ENCODE results near the gene HDDC2. TPM values are rescaled to one million over a fixed set of nuclear protein-coding genes. Genes with fewer than 3 reads are reported as not detected.

HDDC2 gene
- total RNA-seq, 5 donors from 2014 or later (not counting 1 experiment from before 2014, with no cell fraction given): 32.0 to 48.0 (median 42.1) TPM

GRCh38 chr6:125303512-125303854 lies 1.7 kb upstream of the HDDC2 start:
- Histone ChIP-seq H3K27ac (ENCODE audit: low read length) (peak overlapping the region; percentile 81), H3K27me3 (replicated peaks in 1 of 2; ENCODE audit: control insufficient read depth in 2 of 2, extremely low read depth in 1 of 2, insufficient read depth in 2 of 2, low read length in 1 of 2) (no peaks in the 10 kb centered on the region), H3K4me3 (ENCODE audit: control insufficient read depth in 1 of 2, extremely low read depth in 1 of 2, low read length in 1 of 2) (no peak overlapping the region), H3K4me1 (ENCODE audit: control insufficient read depth in 1 of 2, extremely low read depth in 1 of 2, insufficient read depth in 2 of 2, low read length in 2 of 2) (peaks cover 28 to 32% of the 10 kb centered on the region in 2 experiments), H3K36me3 (ENCODE audit: control insufficient read depth in 2 of 2, extremely low read depth in 1 of 2, insufficient read depth in 1 of 2, low read length in 1 of 2) (peaks cover 0 to 4% of the 10 kb centered on the region in 2 donors), H3K9me3 (no peaks in the 10 kb centered on the region)
- ATAC-seq (replicated peaks in 1 of 4): no peak
- WGBS (ENCODE audit: insufficient coverage): no CpG with 5 or more reads among the region's 1 CpG
- POLR2A ChIA-PET: no interaction called here
- H3K9me3 Mint-ChIP-seq: no peaks in the 10 kb centered on the region
- peaks cover 45 to 49% (median 46%) of the 10 kb centered on the region in 3 donors for H3K4me1 Mint-ChIP-seq
- H3K4me3 Mint-ChIP-seq: peak overlapping the region; percentile 82 to 90 (median 84)
- peak overlapping the region; percentile 87 to 92 for H3K27ac Mint-ChIP-seq
- H3K36me3 Mint-ChIP-seq: peaks cover 12% of the 10 kb centered on the region
- DNase-seq: peak in 1 of 35 experiments; percentile 7
- peaks cover 5 to 8% of the 10 kb centered on the region in 2 donors for H3K27me3 Mint-ChIP-seq
- CTCF ChIA-PET: interaction anchor here in 1 of 2 donors (0.6 to 1.0 kb wide), 2 partner anchors 449 to 489 kb away, joined by 3 to 4 read pairs; no protein-coding TSS in a partner anchor

GRCh38 chr6:125302840-125303511 lies 1.2 kb upstream of the HDDC2 start:
- ChIA-PET POLR2A (no interaction called here), CTCF (interaction anchor here (0.6 to 3.3 kb wide), 5 partner anchors 8 to 653 kb away, joined by 3 to 12 read pairs (median 5); partner anchors contain the start of gene HINT3 (in 1 of the 2))
- DNase-seq (peak in 1 of 35 experiments; percentile 57), ATAC-seq (replicated peaks in 1 of 4) (peak; percentile 66 to 93 (median 80))
- H3K4me1 ChIP-seq (ENCODE audit: control insufficient read depth in 1 of 2, extremely low read depth in 1 of 2, insufficient read depth in 2 of 2, low read length in 2 of 2): peaks cover 28 to 32% of the 10 kb centered on the region in 2 experiments
- peaks cover 0 to 8% of the 10 kb centered on the region in 2 donors for H3K36me3 ChIP-seq (ENCODE audit: control insufficient read depth in 2 of 2, extremely low read depth in 1 of 2, insufficient read depth in 1 of 2, low read length in 1 of 2)
- H3K4me3 ChIP-seq (ENCODE audit: control insufficient read depth in 1 of 2, extremely low read depth in 1 of 2, low read length in 1 of 2): no peak overlapping the region
- H3K9me3 ChIP-seq: no peaks in the 10 kb centered on the region
- H3K4me3 Mint-ChIP-seq: peak overlapping the region; percentile 82 to 90 (median 84)
- no peaks in the 10 kb centered on the region for H3K9me3 Mint-ChIP-seq
- peak overlapping the region; percentile 81 for H3K27ac ChIP-seq (ENCODE audit: low read length)
- peak overlapping the region; percentile 87 to 92 for H3K27ac Mint-ChIP-seq
- peaks cover 5 to 7% of the 10 kb centered on the region in 2 donors for H3K27me3 Mint-ChIP-seq
- peaks cover 49 to 51% (median 50%) of the 10 kb centered on the region in 3 donors for H3K4me1 Mint-ChIP-seq
- H3K36me3 Mint-ChIP-seq: peaks cover 16% of the 10 kb centered on the region
- H3K27me3 ChIP-seq (replicated peaks in 1 of 2; ENCODE audit: control insufficient read depth in 2 of 2, extremely low read depth in 1 of 2, insufficient read depth in 2 of 2, low read length in 1 of 2): no peaks in the 10 kb centered on the region
- 75% methylated on average over 3 of the region's 4 CpGs for WGBS (ENCODE audit: insufficient coverage)

GRCh38 chr6:125300992-125301434 lies 754 bp downstream of the HDDC2 start:
- 0% methylated on average over 1 of the region's 11 CpGs for WGBS (ENCODE audit: insufficient coverage)
- peak overlapping the region; percentile 84 to 90 (median 84) for H3K4me3 Mint-ChIP-seq
- Histone ChIP-seq H3K27ac (ENCODE audit: low read length) (peak overlapping the region; percentile 67), H3K4me1 (ENCODE audit: control insufficient read depth in 1 of 2, extremely low read depth in 1 of 2, insufficient read depth in 2 of 2, low read length in 2 of 2) (peaks cover 28 to 32% of the 10 kb centered on the region in 2 experiments), H3K36me3 (ENCODE audit: control insufficient read depth in 2 of 2, extremely low read depth in 1 of 2, insufficient read depth in 1 of 2, low read length in 1 of 2) (peaks cover 0 to 24% of the 10 kb centered on the region in 2 donors), H3K27me3 (replicated peaks in 1 of 2; ENCODE audit: control insufficient read depth in 2 of 2, extremely low read depth in 1 of 2, insufficient read depth in 2 of 2, low read length in 1 of 2) (no peaks in the 10 kb centered on the region), H3K9me3 (no peaks in the 10 kb centered on the region), H3K4me3 (ENCODE audit: control insufficient read depth in 1 of 2, extremely low read depth in 1 of 2, low read length in 1 of 2) (peak overlapping the region; percentile 71 to 78)
- H3K36me3 Mint-ChIP-seq: peaks cover 32% of the 10 kb centered on the region
- peaks cover 60 to 67% (median 63%) of the 10 kb centered on the region in 3 donors for H3K4me1 Mint-ChIP-seq
- H3K27ac Mint-ChIP-seq: peak overlapping the region; percentile 93 to 95
- ChIA-PET CTCF (interaction anchor here (0.7 to 3.3 kb wide), 6 partner anchors 10 to 1963 kb away, joined by 3 to 12 read pairs (median 4); partner anchors contain the start of gene TPD52L1 (in 1 of the 2)), POLR2A (interaction anchor here (0.6 kb wide), 3 partner anchors 21 to 449 kb away, joined by 3 read pairs; no protein-coding TSS in a partner anchor)
- no peaks in the 10 kb centered on the region for H3K9me3 Mint-ChIP-seq
- no peak for ATAC-seq (replicated peaks in 1 of 4)
- H3K27me3 Mint-ChIP-seq: peaks cover under 1% of the 10 kb centered on the region in 2 donors
- DNase-seq: peak in 1 of 35 experiments; percentile 16

GRCh38 chr6:125299257-125299656 lies 2.5 kb downstream of the HDDC2 start:
- no CpG with 5 or more reads among the region's 3 CpGs for WGBS (ENCODE audit: insufficient coverage)
- no peak for ATAC-seq (replicated peaks in 1 of 4)
- CTCF ChIA-PET: interaction anchor here (1.0 to 3.3 kb wide), 3 partner anchors 12 to 15 kb away, joined by 3 to 12 read pairs (median 3); no protein-coding TSS in a partner anchor

GRCh38 chr6:125296471-125296870 lies 5.3 kb downstream of the HDDC2 start:
- no peak overlapping the region for H3K4me3 ChIP-seq (ENCODE audit: control insufficient read depth in 1 of 2, extremely low read depth in 1 of 2, low read length in 1 of 2)
- DNase-seq (no peak), ATAC-seq (replicated peaks in 1 of 4) (no peak)
- H3K27me3 ChIP-seq (replicated peaks in 1 of 2; ENCODE audit: control insufficient read depth in 2 of 2, extremely low read depth in 1 of 2, insufficient read depth in 2 of 2, low read length in 1 of 2): no peaks in the 10 kb centered on the region
- H3K4me3 Mint-ChIP-seq: no peak overlapping the region
- POLR2A ChIA-PET: no interaction called here
- H3K36me3 Mint-ChIP-seq: peaks cover 67% of the 10 kb centered on the region
- no peaks in the 10 kb centered on the region for H3K9me3 ChIP-seq
- H3K4me1 ChIP-seq (ENCODE audit: control insufficient read depth in 1 of 2, extremely low read depth in 1 of 2, insufficient read depth in 2 of 2, low read length in 2 of 2): peaks cover 14 to 16% of the 10 kb centered on the region in 2 experiments
- 100% methylated on average over 1 of the region's 1 CpG for WGBS (ENCODE audit: insufficient coverage)
- H3K27ac ChIP-seq (ENCODE audit: low read length): no peak overlapping the region
- CTCF ChIA-PET: no interaction called here
- peaks cover 61 to 69% (median 66%) of the 10 kb centered on the region in 3 donors for H3K4me1 Mint-ChIP-seq
- H3K36me3 ChIP-seq (ENCODE audit: control insufficient read depth in 2 of 2, extremely low read depth in 1 of 2, insufficient read depth in 1 of 2, low read length in 1 of 2): peaks cover 0 to 55% of the 10 kb centered on the region in 2 donors
- no peaks in the 10 kb centered on the region for H3K9me3 Mint-ChIP-seq
- H3K27ac Mint-ChIP-seq: peak overlapping the region in 1 of 2 donors; percentile 30
- no peaks in the 10 kb centered on the region for H3K27me3 Mint-ChIP-seq

More at GRCh38 chr6:125299257-125299656, 2.5 kb downstream of the HDDC2 start:
- no peaks in the 10 kb centered on the region for H3K9me3 Mint-ChIP-seq
- DNase-seq: peak in 1 of 35 experiments; percentile 38
- Histone ChIP-seq H3K27me3 (replicated peaks in 1 of 2; ENCODE audit: control insufficient read depth in 2 of 2, extremely low read depth in 1 of 2, insufficient read depth in 2 of 2, low read length in 1 of 2) (no peaks in the 10 kb centered on the region), H3K36me3 (ENCODE audit: control insufficient read depth in 2 of 2, extremely low read depth in 1 of 2, insufficient read depth in 1 of 2, low read length in 1 of 2) (peaks cover 0 to 33% of the 10 kb centered on the region in 2 donors), H3K27ac (ENCODE audit: low read length) (peak overlapping the region; percentile 31), H3K4me1 (ENCODE audit: control insufficient read depth in 1 of 2, extremely low read depth in 1 of 2, insufficient read depth in 2 of 2, low read length in 2 of 2) (peaks cover 28 to 34% of the 10 kb centered on the region in 2 experiments), H3K4me3 (ENCODE audit: control insufficient read depth in 1 of 2, extremely low read depth in 1 of 2, low read length in 1 of 2) (no peak overlapping the region), H3K9me3 (no peaks in the 10 kb centered on the region)
- peak overlapping the region in 2 of 3 donors; percentile 0 to 84 for H3K4me3 Mint-ChIP-seq
- peak overlapping the region; percentile 93 to 95 for H3K27ac Mint-ChIP-seq
- peaks cover 45% of the 10 kb centered on the region for H3K36me3 Mint-ChIP-seq
- peaks cover 71 to 75% (median 74%) of the 10 kb centered on the region in 3 donors for H3K4me1 Mint-ChIP-seq
- POLR2A ChIA-PET: no interaction called here
- H3K27me3 Mint-ChIP-seq: no peaks in the 10 kb centered on the region

- WGBS (ENCODE audit: insufficient coverage): no CpG with 5 or more reads among the region's 3 CpGs
- H3K27ac ChIP-seq (ENCODE audit: low read length): no peak overlapping the region
- H3K9me3 ChIP-seq: no peaks in the 10 kb centered on the region
- H3K36me3 Mint-ChIP-seq: peaks cover 78% of the 10 kb centered on the region
- H3K36me3 ChIP-seq (ENCODE audit: control insufficient read depth in 2 of 2, extremely low read depth in 1 of 2, insufficient read depth in 1 of 2, low read length in 1 of 2): peaks cover 0 to 55% of the 10 kb centered on the region in 2 donors
- CTCF ChIA-PET: no interaction called here
- no peaks in the 10 kb centered on the region for H3K27me3 ChIP-seq (replicated peaks in 1 of 2; ENCODE audit: control insufficient read depth in 2 of 2, extremely low read depth in 1 of 2, insufficient read depth in 2 of 2, low read length in 1 of 2)
- H3K4me1 ChIP-seq (ENCODE audit: control insufficient read depth in 1 of 2, extremely low read depth in 1 of 2, insufficient read depth in 2 of 2, low read length in 2 of 2): peaks cover 5 to 10% of the 10 kb centered on the region in 2 experiments
- POLR2A ChIA-PET: no interaction called here
- H3K27ac Mint-ChIP-seq: no peak overlapping the region
- DNase-seq: no peak
- no peak overlapping the region for H3K4me3 ChIP-seq (ENCODE audit: control insufficient read depth in 1 of 2, extremely low read depth in 1 of 2, low read length in 1 of 2)
- peaks cover 48 to 56% (median 52%) of the 10 kb centered on the region in 3 donors for H3K4me1 Mint-ChIP-seq
- no peak for ATAC-seq (replicated peaks in 1 of 4)
- no peak overlapping the region for H3K4me3 Mint-ChIP-seq
- H3K27me3 Mint-ChIP-seq: no peaks in the 10 kb centered on the region
- no peaks in the 10 kb centered on the region for H3K9me3 Mint-ChIP-seq
These were observed 6.8 kb downstream of the HDDC2 start for GRCh38 chr6:125294925-125295324.

All from T-cell (primary cell).